SIG-M5 treated with dmso at 0.1 percent for 504 hours (cell line): ENCODE measurements around the gene PLD6.
"Not testable (repeated sequence)": the region's sequence is repeated elsewhere in the genome, so short reads cannot be mapped to it uniquely, and the experiment has no call there.

Experiments
- DNase-seq: peaks from one replicate; lab custom pipeline; 2025; ENCODE audit not compliant: unreplicated experiment; lab: John Stamatoyannopoulos, UW

PLD6 gene

GRCh38 chr17:17201271-17201670 lies 4.9 kb downstream of the PLD6 start:
- no peak for DNase-seq

GRCh38 chr17:17200831-17201230 lies 5.3 kb downstream of the PLD6 start:
- DNase-seq: no peak

GRCh38 chr17:17200311-17200710 lies 5.8 kb downstream of the PLD6 start:
- DNase-seq: no peak

- DNase-seq: no peak
Measured at GRCh38 chr17:17198281-17198680, 7.9 kb downstream of the PLD6 start.

GRCh38 chr17:17196776-17197175 lies 9.4 kb downstream of the PLD6 start:
- no peak for DNase-seq

GRCh38 chr17:17195466-17195865 lies 10.7 kb downstream of the PLD6 start:
- DNase-seq: not testable (repeated sequence)

GRCh38 chr17:17191961-17192381 lies 14.2 kb downstream of the PLD6 start:
- no peak for DNase-seq

- no peak for DNase-seq
Measured at GRCh38 chr17:17191346-17191792, 14.8 kb downstream of the PLD6 start.

- DNase-seq: no peak
Measured at GRCh38 chr17:17190188-17190587, 15.9 kb downstream of the PLD6 start.

GRCh38 chr17:17189559-17189958 lies 16.6 kb downstream of the PLD6 start:
- no peak for DNase-seq

GRCh38 chr17:17188586-17188985 lies 17.5 kb downstream of the PLD6 start:
- no peak for DNase-seq

GRCh38 chr17:17186551-17187505 lies 19.3 kb downstream of the PLD6 start:
- DNase-seq: no peak

- no peak for DNase-seq
Measured at GRCh38 chr17:17186051-17186450, 20.1 kb downstream of the PLD6 start.

GRCh38 chr17:17184985-17185757 lies 21.0 kb downstream of the PLD6 start:
- DNase-seq: not testable (repeated sequence)

- DNase-seq: no peak
Measured at GRCh38 chr17:17183744-17184143, 22.4 kb downstream of the PLD6 start.

- no peak for DNase-seq
Measured at GRCh38 chr17:17182598-17183136, 23.5 kb downstream of the PLD6 start.

- DNase-seq: no peak
Measured at GRCh38 chr17:17181666-17182597, 24.2 kb downstream of the PLD6 start.

GRCh38 chr17:17180741-17181525 lies 25.2 kb downstream of the PLD6 start:
- DNase-seq: no peak

GRCh38 chr17:17180141-17180603 lies 26.0 kb downstream of the PLD6 start:
- DNase-seq: no peak
